ENCODE data around the gene CBLB. TPM values are rescaled to one million over a fixed set of nuclear protein-coding genes. Genes with fewer than 3 reads are reported as not detected.

CBLB gene
- total and polyA plus RNA-seq, 10 donors: 13.8 to 138 (median 67.5) TPM

GRCh38 chr3:105620236-105620635 is 248.6 kb downstream of the CBLB start:
- no peaks in the 10 kb centered on the region for H3K27me3 ChIP-seq (replicated peaks in 1 of 7)
- intact Hi-C loops (cut with DNase I; ENCODE audit: low total_unique reads): no loop called here
- H3K9me3 ChIP-seq: no peaks in the 10 kb centered on the region
- H3K4me3 ChIP-seq: no peak overlapping the region
- WGBS, 5 donors: 90 to 97% (median 92%) methylated on average over 2 of the region's 2 CpGs
- TF ChIP-seq POLR2A (IDR thresholded peaks at IDR 0.05) (no peak), CTCF (IDR thresholded peaks at IDR 0.05 in 8 of 11, conservative IDR thresholded peaks at IDR 0.05 in 3 of 11) (no peak), POLR2AphosphoS5 (IDR thresholded peaks at IDR 0.05) (no peak)
- H3K36me3 ChIP-seq: no peaks in the 10 kb centered on the region
- DNase-seq: no peak
- H3K4me1 ChIP-seq: no peaks in the 10 kb centered on the region
- no peak overlapping the region for H3K27ac ChIP-seq

GRCh38 chr3:105619651-105620050 is 249.2 kb downstream of the CBLB start:
- TF ChIP-seq POLR2AphosphoS5 (IDR thresholded peaks at IDR 0.05): no peak
- no peak for TF ChIP-seq POLR2A (IDR thresholded peaks at IDR 0.05)
- TF ChIP-seq CTCF (IDR thresholded peaks at IDR 0.05 in 8 of 11, conservative IDR thresholded peaks at IDR 0.05 in 3 of 11): no peak
- H3K27ac ChIP-seq: no peak overlapping the region
- H3K9me3 ChIP-seq: no peaks in the 10 kb centered on the region
- no peaks in the 10 kb centered on the region for H3K27me3 ChIP-seq (replicated peaks in 1 of 7)
- H3K36me3 ChIP-seq: no peaks in the 10 kb centered on the region
- no peaks in the 10 kb centered on the region for H3K4me1 ChIP-seq
- no peak for DNase-seq
- intact Hi-C loops (cut with DNase I; ENCODE audit: low total_unique reads): no loop called here
- no peak overlapping the region for H3K4me3 ChIP-seq
- WGBS, 5 donors: 80 to 94% (median 90%) methylated on average over 2 of the region's 2 CpGs

DNA sequence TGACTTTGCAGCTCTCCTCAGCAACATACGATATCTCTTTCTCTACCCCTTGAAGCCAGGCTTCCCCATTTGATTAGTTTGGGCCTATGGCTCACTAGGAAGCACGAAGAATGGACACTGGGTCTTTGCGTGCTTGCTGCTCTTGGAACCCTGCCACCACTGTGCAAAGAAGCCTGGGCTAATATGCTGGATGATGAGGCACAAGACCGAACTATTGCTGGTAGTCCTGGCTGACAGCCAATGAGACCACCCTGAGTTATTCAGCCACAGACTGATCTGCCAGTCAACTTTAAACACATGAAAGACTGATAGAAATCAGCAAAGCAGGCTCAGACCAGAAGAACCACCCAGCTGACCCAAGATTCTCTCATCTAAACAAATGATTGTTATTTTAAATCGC is 250.3 kb downstream of the CBLB start:
- 83 to 97% (median 90%) methylated on average over 5 of the region's 5 CpGs for whole genome bisulfite sequencing, 5 donors
- Histone ChIP-seq H3K27me3 (replicated peaks in 1 of 7) (no peaks in the 10 kb centered on the region), H3K4me1 (no peaks in the 10 kb centered on the region), H3K36me3 (no peaks in the 10 kb centered on the region), H3K4me3 (no peak overlapping the region), H3K27ac (no peak overlapping the region), H3K9me3 (no peaks in the 10 kb centered on the region)
- intact Hi-C loops (cut with DNase I; ENCODE audit: low total_unique reads): no loop called here
- DNase-seq: no peak
- TF ChIP-seq POLR2A (IDR thresholded peaks at IDR 0.05): no peak
- no peak for TF ChIP-seq POLR2AphosphoS5 (IDR thresholded peaks at IDR 0.05)
- TF ChIP-seq CTCF (IDR thresholded peaks at IDR 0.05 in 8 of 11, conservative IDR thresholded peaks at IDR 0.05 in 3 of 11): no peak

- H3K27me3 ChIP-seq (replicated peaks in 1 of 7): no peaks in the 10 kb centered on the region
- H3K36me3 ChIP-seq: no peaks in the 10 kb centered on the region
- intact Hi-C loops (cut with DNase I; ENCODE audit: low total_unique reads): no loop called here
- H3K9me3 ChIP-seq: no peaks in the 10 kb centered on the region
- TF ChIP-seq POLR2A (IDR thresholded peaks at IDR 0.05) (no peak), CTCF (IDR thresholded peaks at IDR 0.05 in 8 of 11, conservative IDR thresholded peaks at IDR 0.05 in 3 of 11) (no peak), POLR2AphosphoS5 (IDR thresholded peaks at IDR 0.05) (no peak)
- no peak overlapping the region for H3K27ac ChIP-seq
- no peaks in the 10 kb centered on the region for H3K4me1 ChIP-seq
- H3K4me3 ChIP-seq: no peak overlapping the region
- DNase-seq: no peak
- WGBS, 5 donors: 63 to 79% (median 74%) methylated on average over 5 of the region's 5 CpGs
Measured at GRCh38 chr3:105616374-105617121, 252.3 kb downstream of the CBLB start.
